ENCODE measurements around the gene CDH4. TPM values are rescaled to one million over a fixed set of nuclear protein-coding genes. Genes with fewer than 3 reads are reported as not detected.

Gene CDH4
- total RNA-seq, 3 donors from 2014 or later (not counting 1 experiment from before 2014, with no cell fraction given): 0.18 TPM; not detected in 2

DNA sequence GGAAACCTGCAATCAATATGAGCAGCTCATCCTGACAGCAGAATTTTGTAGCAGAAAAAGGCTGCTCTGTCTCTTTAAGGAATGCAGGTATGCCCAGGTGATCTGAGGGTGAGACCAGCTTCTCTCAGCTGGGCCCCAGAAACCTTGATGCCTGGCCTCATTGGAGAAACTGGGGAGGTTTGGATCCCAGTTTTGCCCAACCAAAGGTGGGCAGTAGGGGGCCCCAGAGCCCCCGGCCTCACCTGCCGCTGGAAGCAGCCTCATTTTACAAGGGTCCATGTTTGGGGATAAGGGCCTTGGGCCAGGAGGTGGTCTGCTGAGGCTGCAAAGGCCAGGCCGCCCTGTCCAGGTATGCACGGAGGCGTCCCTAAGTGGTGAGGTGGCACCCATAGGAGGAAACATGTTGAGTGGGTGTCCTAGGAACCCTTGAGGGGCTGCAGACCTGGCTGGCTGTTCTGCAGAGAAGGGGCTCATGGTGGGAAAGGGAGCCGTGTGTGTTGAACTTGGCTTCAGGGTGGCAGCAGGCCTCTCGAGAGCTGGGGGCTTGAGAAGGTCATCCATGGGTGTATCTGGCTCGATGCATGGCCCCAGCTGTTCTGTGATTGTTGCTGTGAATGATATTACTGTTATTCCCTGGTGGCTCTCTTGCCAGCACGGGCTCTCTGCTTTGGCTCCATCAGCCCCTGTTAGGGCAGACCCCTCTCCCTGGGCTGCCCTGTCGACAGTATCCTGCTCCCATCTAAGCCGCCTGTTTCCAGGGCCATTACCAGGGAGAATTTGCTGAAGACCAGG, 208.4 kb downstream of the CDH4 start:
- DNase-seq (no peak), ATAC-seq (no peak)
- no peaks in the 10 kb centered on the region for H3K27me3 ChIP-seq (ENCODE audit: control insufficient read depth, insufficient read depth, low read length)
- H3K4me1 ChIP-seq (ENCODE audit: control insufficient read depth, insufficient read depth, low read length): no peaks in the 10 kb centered on the region
- no peak overlapping the region for H3K27ac Mint-ChIP-seq
- WGBS (ENCODE audit: insufficient coverage): 79% methylated on average over 11 of the region's 11 CpGs
- H3K36me3 Mint-ChIP-seq: no peaks in the 10 kb centered on the region
- H3K27me3 Mint-ChIP-seq (ENCODE audit: low read depth in 2 of 2): peaks cover 0 to 2% of the 10 kb centered on the region in 2 donors
- no peak overlapping the region for H3K4me3 Mint-ChIP-seq
- no peaks in the 10 kb centered on the region for H3K4me1 Mint-ChIP-seq
- TF ChIP-seq, protein P1, sequence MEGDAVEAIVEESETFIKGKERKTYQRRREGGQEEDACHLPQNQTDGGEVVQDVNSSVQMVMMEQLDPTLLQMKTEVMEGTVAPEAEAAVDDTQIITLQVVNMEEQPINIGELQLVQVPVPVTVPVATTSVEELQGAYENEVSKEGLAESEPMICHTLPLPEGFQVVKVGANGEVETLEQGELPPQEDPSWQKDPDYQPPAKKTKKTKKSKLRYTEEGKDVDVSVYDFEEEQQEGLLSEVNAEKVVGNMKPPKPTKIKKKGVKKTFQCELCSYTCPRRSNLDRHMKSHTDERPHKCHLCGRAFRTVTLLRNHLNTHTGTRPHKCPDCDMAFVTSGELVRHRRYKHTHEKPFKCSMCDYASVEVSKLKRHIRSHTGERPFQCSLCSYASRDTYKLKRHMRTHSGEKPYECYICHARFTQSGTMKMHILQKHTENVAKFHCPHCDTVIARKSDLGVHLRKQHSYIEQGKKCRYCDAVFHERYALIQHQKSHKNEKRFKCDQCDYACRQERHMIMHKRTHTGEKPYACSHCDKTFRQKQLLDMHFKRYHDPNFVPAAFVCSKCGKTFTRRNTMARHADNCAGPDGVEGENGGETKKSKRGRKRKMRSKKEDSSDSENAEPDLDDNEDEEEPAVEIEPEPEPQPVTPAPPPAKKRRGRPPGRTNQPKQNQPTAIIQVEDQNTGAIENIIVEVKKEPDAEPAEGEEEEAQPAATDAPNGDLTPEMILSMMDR (IDR thresholded peaks at IDR 0.05): no peak
- no peak overlapping the region for H3K4me3 ChIP-seq (ENCODE audit: low read length)
- intact Hi-C loops (cut with micrococcal nuclease): no loop called here
- no peak overlapping the region for H3K27ac ChIP-seq (ENCODE audit: low read length)
- H3K9me3 Mint-ChIP-seq: peaks cover 5 to 6% of the 10 kb centered on the region in 2 donors
- peaks cover 21% of the 10 kb centered on the region for H3K9me3 ChIP-seq (ENCODE audit: control insufficient read depth, insufficient read depth, low read length)
- no peaks in the 10 kb centered on the region for H3K36me3 ChIP-seq (ENCODE audit: control insufficient read depth, insufficient read depth, low read length)

DNA sequence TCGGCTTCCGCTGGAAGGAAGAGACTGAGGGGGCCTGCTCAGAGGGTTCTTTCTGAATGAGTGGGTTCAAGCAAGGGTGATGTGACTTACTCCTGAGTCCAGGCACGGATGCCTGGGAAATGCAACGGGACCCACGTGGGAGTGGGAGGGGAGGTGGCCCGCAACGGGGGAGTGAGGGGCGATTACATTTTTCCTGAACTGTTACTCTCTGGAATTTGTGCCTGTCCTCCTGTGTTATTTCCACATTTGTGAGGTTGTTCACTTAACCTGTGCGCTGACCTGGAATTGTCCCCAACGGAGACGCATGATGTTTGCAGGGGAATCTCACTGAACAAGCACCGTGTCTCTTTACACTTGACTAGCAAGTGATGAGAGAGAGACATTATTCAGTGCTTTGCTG, 209.4 kb downstream of the CDH4 start:
- H3K27ac ChIP-seq (ENCODE audit: low read length): no peak overlapping the region
- 90% methylated on average over 12 of the region's 12 CpGs for WGBS (ENCODE audit: insufficient coverage)
- no peaks in the 10 kb centered on the region for H3K4me1 ChIP-seq (ENCODE audit: control insufficient read depth, insufficient read depth, low read length)
- Mint-ChIP-seq H3K27me3 (ENCODE audit: low read depth in 2 of 2) (peaks cover 0 to 2% of the 10 kb centered on the region in 2 donors), H3K4me3 (no peak overlapping the region), H3K4me1 (no peaks in the 10 kb centered on the region), H3K9me3 (peaks cover 2% of the 10 kb centered on the region in 2 donors), H3K36me3 (no peaks in the 10 kb centered on the region), H3K27ac (no peak overlapping the region)
- H3K27me3 ChIP-seq (ENCODE audit: control insufficient read depth, insufficient read depth, low read length): no peaks in the 10 kb centered on the region
- H3K36me3 ChIP-seq (ENCODE audit: control insufficient read depth, insufficient read depth, low read length): no peaks in the 10 kb centered on the region
- TF ChIP-seq, protein P1 (IDR thresholded peaks at IDR 0.05): no peak
- H3K4me3 ChIP-seq (ENCODE audit: low read length): no peak overlapping the region
- intact Hi-C loops (cut with micrococcal nuclease): no loop called here
- ATAC-seq (no peak), DNase-seq (no peak)
- peaks cover 21% of the 10 kb centered on the region for H3K9me3 ChIP-seq (ENCODE audit: control insufficient read depth, insufficient read depth, low read length)

DNA sequence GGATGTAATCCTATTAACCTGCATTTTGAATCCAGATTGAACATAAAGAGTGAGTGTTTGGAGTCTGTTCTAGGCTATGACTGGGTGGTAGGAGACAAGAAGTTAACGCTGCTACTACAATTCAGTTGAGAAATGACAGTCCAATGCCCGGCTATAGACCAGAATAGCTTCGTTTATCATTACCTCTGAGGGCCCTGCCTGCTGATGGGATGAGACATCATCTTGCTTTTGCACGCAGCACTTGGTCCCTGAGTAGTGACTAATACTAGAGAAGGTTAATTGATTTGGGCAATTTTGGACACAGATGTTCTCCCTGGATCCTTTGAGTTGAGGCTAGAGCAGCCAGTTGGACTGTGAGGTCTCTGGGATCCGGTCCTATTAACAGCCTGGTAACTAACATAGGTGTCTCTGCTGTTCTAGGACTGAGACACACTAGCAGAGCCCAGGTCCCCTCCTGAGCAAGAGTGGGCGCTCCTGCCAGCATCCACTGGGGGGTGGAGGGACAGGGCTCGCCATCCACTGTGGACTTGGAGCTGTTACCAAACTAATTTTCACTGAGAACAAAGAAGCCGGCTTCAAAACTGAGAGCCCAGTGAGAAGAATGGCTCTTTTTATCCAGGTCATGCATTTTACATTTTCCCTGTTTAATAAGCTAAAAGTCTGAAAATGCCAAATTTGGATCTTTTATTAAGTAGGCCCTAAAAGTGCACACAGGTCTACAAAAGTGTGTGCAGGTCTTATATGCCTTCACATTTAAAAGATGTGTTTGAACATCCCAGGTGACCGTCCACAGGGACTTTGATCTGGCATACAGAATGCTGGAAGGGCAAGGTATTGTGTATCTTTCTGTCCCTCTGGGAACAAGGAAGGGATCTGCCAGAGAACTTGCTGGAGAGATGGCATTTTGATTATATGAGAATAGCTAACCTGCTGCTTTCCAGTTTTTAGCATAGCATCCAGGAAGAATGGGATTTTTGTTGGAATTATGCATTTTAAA, 212.5 kb downstream of the CDH4 start:
- TF ChIP-seq, protein P1 (IDR thresholded peaks at IDR 0.05): no peak
- intact Hi-C loops (cut with micrococcal nuclease): no loop called here
- Mint-ChIP-seq H3K27me3 (ENCODE audit: low read depth in 2 of 2) (peaks cover 0 to 2% of the 10 kb centered on the region in 2 donors), H3K27ac (no peak overlapping the region), H3K9me3 (peaks cover 0 to 2% of the 10 kb centered on the region in 2 donors), H3K4me3 (no peak overlapping the region), H3K4me1 (no peaks in the 10 kb centered on the region), H3K36me3 (no peaks in the 10 kb centered on the region)
- Histone ChIP-seq H3K4me3 (ENCODE audit: low read length) (no peak overlapping the region), H3K27me3 (ENCODE audit: control insufficient read depth, insufficient read depth, low read length) (no peaks in the 10 kb centered on the region), H3K4me1 (ENCODE audit: control insufficient read depth, insufficient read depth, low read length) (no peaks in the 10 kb centered on the region), H3K36me3 (ENCODE audit: control insufficient read depth, insufficient read depth, low read length) (no peaks in the 10 kb centered on the region), H3K27ac (ENCODE audit: low read length) (no peak overlapping the region), H3K9me3 (ENCODE audit: control insufficient read depth, insufficient read depth, low read length) (peaks cover 11% of the 10 kb centered on the region)
- no peak for ATAC-seq
- DNase-seq: no peak
- WGBS (ENCODE audit: insufficient coverage): 87% methylated on average over 9 of the region's 9 CpGs
